Measurements from ENCODE around the gene SF3A1.

- TF ChIP-seq CTCF (IDR thresholded peaks at IDR 0.05) (peak; percentile 90), EZH2 (IDR thresholded peaks at IDR 0.05; ENCODE audit: borderline replicate concordance, insufficient read depth, low read depth, low read length, poor library complexity, severe bottlenecking) (no peak)
These were observed 34.4 kb upstream of the SF3A1 start for GRCh38 chr22:30390974-30391691.

All from B cell (primary cell).